ENCODE data around the gene HIGD2A.
"Not testable (repeated sequence)": the region's sequence is repeated elsewhere in the genome, so short reads cannot be mapped to it uniquely, and the experiment has no call there.

The HIGD2A gene

GRCh38 chr5:176396330-176396729 is 7.8 kb downstream of the HIGD2A start:
- DNase-seq: peak; percentile 22

- DNase-seq: no peak
Measured at GRCh38 chr5:176397736-176398420, 9.3 kb downstream of the HIGD2A start.

- no peak for DNase-seq
Measured at GRCh38 chr5:176400382-176401156, 12.0 kb downstream of the HIGD2A start.

- no peak for DNase-seq
Measured at GRCh38 chr5:176401281-176402205, 13.0 kb downstream of the HIGD2A start.

GRCh38 chr5:176405656-176406435 is 17.3 kb downstream of the HIGD2A start:
- DNase-seq: no peak

GRCh38 chr5:176406436-176407052 is 18.0 kb downstream of the HIGD2A start:
- DNase-seq: no peak

GRCh38 chr5:176407456-176408251 is 19.1 kb downstream of the HIGD2A start:
- DNase-seq: no peak

GRCh38 chr5:176408252-176408573 is 19.7 kb downstream of the HIGD2A start:
- DNase-seq: not testable (repeated sequence)

- DNase-seq: no peak
Measured at GRCh38 chr5:176408590-176408989, 20.0 kb downstream of the HIGD2A start.

- no peak for DNase-seq
Measured at GRCh38 chr5:176409765-176410164, 21.2 kb downstream of the HIGD2A start.

- DNase-seq: no peak
Measured at GRCh38 chr5:176410486-176411180, 22.1 kb downstream of the HIGD2A start.

GRCh38 chr5:176412517-176413254 is 24.1 kb downstream of the HIGD2A start:
- no peak for DNase-seq

GRCh38 chr5:176413255-176413565 is 24.7 kb downstream of the HIGD2A start:
- no peak for DNase-seq

GRCh38 chr5:176413709-176414191 is 25.2 kb downstream of the HIGD2A start:
- DNase-seq: no peak

- no peak for DNase-seq
Measured at GRCh38 chr5:176414704-176415103, 26.2 kb downstream of the HIGD2A start.

GRCh38 chr5:176415240-176415951 is 26.8 kb downstream of the HIGD2A start:
- DNase-seq: no peak

- peak; percentile 81 for DNase-seq
Measured at GRCh38 chr5:176415952-176416924, 27.7 kb downstream of the HIGD2A start, which contains the start of gene CLTB. CLTB (minus strand) TSS chr5:176416539; CDS start chr5:176416363, 176 bp downstream.

GRCh38 chr5:176416965-176417364 is 28.4 kb downstream of the HIGD2A start:
- DNase-seq: no peak
